ENCODE results near the gene IL10RB.

- no peak for TF ChIP-seq CREB5 (CRISPR knock-in tag; IDR thresholded peaks at IDR 0.05; ENCODE audit: low read depth)
- no peak for TF ChIP-seq GLIS3 (CRISPR knock-in tag; IDR thresholded peaks at IDR 0.05)
- TF ChIP-seq ZNF70 (CRISPR knock-in tag; IDR thresholded peaks at IDR 0.05) = no peak
- TF ChIP-seq ESRRG (CRISPR knock-in tag; IDR thresholded peaks at IDR 0.05) = no peak
- no peak for TF ChIP-seq PATZ1 (CRISPR knock-in tag; IDR thresholded peaks at IDR 0.05; ENCODE audit: borderline replicate concordance)
- no peak for TF ChIP-seq OSR1 (CRISPR knock-in tag; IDR thresholded peaks at IDR 0.05)
- TF ChIP-seq ZFP30 (CRISPR knock-in tag; IDR thresholded peaks at IDR 0.05) = no peak
- TF ChIP-seq ZC3H10 (CRISPR knock-in tag; IDR thresholded peaks at IDR 0.05) = no peak
- TF ChIP-seq SNAI2 (CRISPR knock-in tag; IDR thresholded peaks at IDR 0.05) = no peak
- TF ChIP-seq TOX (CRISPR knock-in tag; IDR thresholded peaks at IDR 0.05; ENCODE audit: borderline replicate concordance) = no peak
- TF ChIP-seq TSHZ2 (CRISPR knock-in tag; IDR thresholded peaks at IDR 0.05) = no peak
Measured at GRCh38 chr21:33247599-33247998, 18.6 kb upstream of the IL10RB start.

Measured in SK-N-SH treated with all-trans-retinoic acid at 6 μM for 48 hours (cell line).